Neural crest cell (in vitro differentiated cells): ENCODE data around the gene CHCHD6. TPM values are rescaled to one million over a fixed set of nuclear protein-coding genes. Genes with fewer than 3 reads are reported as not detected.

Experiments used
- DNase-seq: peaks from one replicate; pipeline ENCODE4 v3.0.0; 2021; ENCODE audit warnings: low read depth, mixed read lengths, low spot score
- H3K27ac Mint-ChIP-seq: one replicate; pipeline ENCODE4 v1.8.0; 2021; ENCODE audit warnings: mild to moderate bottlenecking, mixed read lengths; ENCODE audit not compliant: unreplicated experiment
- H3K27me3 Mint-ChIP-seq: 2 replicates; pipeline ENCODE4 v1.8.0; 2021; ENCODE audit warnings: low read depth, mild to moderate bottlenecking, mixed read lengths
- H3K36me3 Mint-ChIP-seq: 2 replicates; pipeline ENCODE4 v1.8.0; 2021; ENCODE audit warnings: low read depth, mild to moderate bottlenecking, mixed read lengths
- H3K4me1 Mint-ChIP-seq: 2 replicates; pipeline ENCODE4 v1.8.0; 2021; ENCODE audit warnings: mixed read lengths
- H3K4me3 Mint-ChIP-seq: one replicate; pipeline ENCODE4 v1.8.0; 2021; ENCODE audit warnings: mild to moderate bottlenecking, mixed read lengths
- H3K9me3 Mint-ChIP-seq: 2 replicates; pipeline ENCODE4 v1.8.0; 2021; ENCODE audit warnings: mixed read lengths
- CTCF ChIP-seq: fragments of 200-600 bp; sonication (generic); conservative IDR thresholded peaks from 2 replicates; pipeline ENCODE4 v1.5.0; 2021; ENCODE audit warnings: antibody characterized with exemption, mild to moderate bottlenecking
- total RNA-seq: library from RNA; stranded (reverse); gene quantifications from 2 replicates; pipeline ENCODE4 v1.2.1, GENCODE V29; 2021

Gene CHCHD6
- total RNA-seq, 1 donor from 2014 or later, result 32.9 TPM

- peaks cover 9% of the 10 kb centered on the region for H3K9me3 Mint-ChIP-seq
- no peak for DNase-seq
- H3K27me3 Mint-ChIP-seq, result no peaks in the 10 kb centered on the region
- no peak overlapping the region for H3K4me3 Mint-ChIP-seq
- TF ChIP-seq CTCF, result no peak
- H3K36me3 Mint-ChIP-seq, result peaks cover 13% of the 10 kb centered on the region
- no peak overlapping the region for H3K27ac Mint-ChIP-seq
- peaks cover 31% of the 10 kb centered on the region for H3K4me1 Mint-ChIP-seq
Observed at GRCh38 chr3:126720596-126720995, 16.6 kb downstream of the CHCHD6 start.

- no peak overlapping the region for H3K27ac Mint-ChIP-seq
- H3K4me3 Mint-ChIP-seq, result no peak overlapping the region
- H3K9me3 Mint-ChIP-seq, result peaks cover 14% of the 10 kb centered on the region
- H3K27me3 Mint-ChIP-seq, result no peaks in the 10 kb centered on the region
- no peak for TF ChIP-seq CTCF
- DNase-seq, result no peak
- peaks cover 25% of the 10 kb centered on the region for H3K4me1 Mint-ChIP-seq
- H3K36me3 Mint-ChIP-seq, result peaks cover 20% of the 10 kb centered on the region
Observed at GRCh38 chr3:126721246-126721645, 17.2 kb downstream of the CHCHD6 start.

DNA sequence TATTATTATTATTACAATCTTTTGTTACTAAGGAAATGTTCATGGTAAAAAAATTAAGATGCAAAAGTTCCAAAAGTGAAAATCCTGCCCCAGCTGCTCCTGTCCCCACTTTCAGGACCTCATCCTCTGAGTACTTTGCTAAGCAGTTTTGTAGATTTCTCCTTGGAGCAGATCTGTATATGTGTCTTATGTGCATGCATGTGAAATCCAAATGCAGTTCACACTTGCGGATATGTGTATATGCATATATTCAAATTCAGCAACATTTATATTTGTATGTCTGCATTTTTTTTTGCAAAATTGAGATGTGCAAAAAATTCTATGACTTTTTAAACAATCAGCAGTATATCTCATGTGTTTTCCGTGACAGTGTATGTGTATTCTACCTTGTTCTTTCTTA lies 19.2 kb downstream of the CHCHD6 start:
- no peaks in the 10 kb centered on the region for H3K27me3 Mint-ChIP-seq
- H3K4me1 Mint-ChIP-seq, result peaks cover 17% of the 10 kb centered on the region
- no peak overlapping the region for H3K4me3 Mint-ChIP-seq
- no peak for TF ChIP-seq CTCF
- H3K27ac Mint-ChIP-seq, result no peak overlapping the region
- no peak for DNase-seq
- peaks cover 26% of the 10 kb centered on the region for H3K36me3 Mint-ChIP-seq
- peaks cover 15% of the 10 kb centered on the region for H3K9me3 Mint-ChIP-seq

GRCh38 chr3:126723801-126724200 lies 19.8 kb downstream of the CHCHD6 start:
- Mint-ChIP-seq H3K9me3 (peaks cover 15% of the 10 kb centered on the region), H3K27me3 (no peaks in the 10 kb centered on the region), H3K4me3 (no peak overlapping the region), H3K27ac (no peak overlapping the region), H3K36me3 (peaks cover 28% of the 10 kb centered on the region), H3K4me1 (peaks cover 19% of the 10 kb centered on the region)
- no peak for TF ChIP-seq CTCF
- DNase-seq, result no peak

DNA sequence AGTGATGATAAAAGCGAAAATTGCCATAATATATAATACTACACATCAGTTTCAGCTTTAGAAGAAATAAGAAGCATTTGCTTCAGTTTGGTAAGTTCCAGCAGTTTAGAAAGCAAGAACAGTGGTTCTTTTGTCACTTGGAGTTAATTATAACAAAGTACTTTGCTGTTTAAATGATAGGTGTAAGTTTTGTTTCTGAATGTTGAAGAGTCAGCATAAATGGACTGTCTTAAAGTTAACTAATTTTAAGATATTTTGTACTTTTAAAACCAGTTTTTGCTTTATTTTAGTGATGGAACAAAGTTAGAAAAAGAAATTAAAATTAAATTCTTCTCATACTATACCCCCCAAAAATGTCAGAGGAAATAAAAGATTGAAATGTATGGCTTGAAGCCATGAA lies 24.6 kb downstream of the CHCHD6 start:
- H3K4me1 Mint-ChIP-seq, result peaks cover 4% of the 10 kb centered on the region
- no peak for TF ChIP-seq CTCF
- no peak overlapping the region for H3K27ac Mint-ChIP-seq
- peaks cover 15% of the 10 kb centered on the region for H3K9me3 Mint-ChIP-seq
- H3K36me3 Mint-ChIP-seq, result peaks cover 31% of the 10 kb centered on the region
- no peak overlapping the region for H3K4me3 Mint-ChIP-seq
- H3K27me3 Mint-ChIP-seq, result no peaks in the 10 kb centered on the region
- no peak for DNase-seq

DNA sequence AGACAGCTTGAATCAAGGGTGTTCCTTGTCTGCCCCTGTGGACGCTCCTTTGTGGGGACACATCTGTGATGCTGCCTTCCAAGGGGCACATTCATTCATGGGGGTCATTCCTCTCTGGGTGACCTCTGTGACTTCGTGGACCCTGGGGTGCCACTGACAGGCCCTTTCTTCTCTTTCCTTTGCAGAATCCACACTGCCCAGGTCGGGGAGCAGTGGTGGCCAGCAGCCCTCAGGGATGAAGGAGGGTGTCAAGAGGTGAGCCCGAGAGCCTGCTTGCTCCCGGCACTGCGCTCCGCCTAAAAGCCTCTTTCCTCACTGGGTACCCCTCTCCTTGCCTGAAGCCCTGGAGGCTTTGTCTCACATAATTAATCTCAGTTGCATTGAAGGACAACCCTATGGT lies 26.3 kb downstream of the CHCHD6 start:
- Mint-ChIP-seq H3K9me3 (peaks cover 5% of the 10 kb centered on the region), H3K27ac (no peak overlapping the region), H3K4me3 (no peak overlapping the region), H3K4me1 (peaks cover 4% of the 10 kb centered on the region), H3K36me3 (peaks cover 23% of the 10 kb centered on the region), H3K27me3 (no peaks in the 10 kb centered on the region)
- TF ChIP-seq CTCF, result no peak
- no peak for DNase-seq
